Measurements from ENCODE around the gene MYRFL.

Gene MYRFL

DNA sequence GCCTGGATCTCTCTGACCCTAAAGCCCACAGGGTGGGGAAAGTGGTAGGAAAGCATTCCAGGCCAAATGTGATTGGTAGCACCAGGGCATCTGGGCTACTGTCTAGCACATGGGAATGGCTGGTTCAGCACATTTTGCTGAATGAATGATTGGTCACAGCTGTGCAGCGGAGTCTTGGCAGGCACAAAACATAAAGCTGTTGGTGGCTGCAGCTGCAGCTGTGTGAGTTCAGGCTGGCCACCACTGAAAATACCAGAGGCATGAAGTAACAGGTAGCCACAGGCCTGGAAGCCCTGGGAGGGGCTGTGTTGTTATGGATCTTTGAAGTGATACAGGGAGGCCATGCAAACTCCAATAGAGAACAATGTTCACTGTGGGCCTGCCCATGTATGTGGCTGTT, 72.7 kb downstream of the MYRFL start:
- no peak for DNase-seq (ENCODE audit: low read depth in 3 of 3)

DNA sequence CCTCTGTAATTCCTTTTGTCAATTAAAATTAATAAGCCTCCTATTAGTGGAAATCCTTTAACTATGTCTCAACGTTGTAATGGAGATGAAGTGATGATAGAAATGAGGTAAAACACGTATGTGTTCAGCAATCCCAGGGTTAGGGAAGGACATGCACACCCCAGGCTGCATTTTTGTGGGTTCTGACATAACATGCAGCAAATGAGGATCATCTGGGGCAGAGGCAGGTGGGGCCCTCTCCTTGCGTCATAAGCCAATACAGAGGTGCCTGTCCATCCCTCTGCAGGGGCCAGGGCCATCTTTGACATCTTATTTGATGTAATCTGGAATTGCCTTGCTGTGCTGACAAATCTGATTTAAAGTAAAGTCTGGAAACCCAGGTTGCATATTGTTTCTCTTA, 73.2 kb downstream of the MYRFL start:
- DNase-seq (ENCODE audit: low read depth in 3 of 3): no peak

DNA sequence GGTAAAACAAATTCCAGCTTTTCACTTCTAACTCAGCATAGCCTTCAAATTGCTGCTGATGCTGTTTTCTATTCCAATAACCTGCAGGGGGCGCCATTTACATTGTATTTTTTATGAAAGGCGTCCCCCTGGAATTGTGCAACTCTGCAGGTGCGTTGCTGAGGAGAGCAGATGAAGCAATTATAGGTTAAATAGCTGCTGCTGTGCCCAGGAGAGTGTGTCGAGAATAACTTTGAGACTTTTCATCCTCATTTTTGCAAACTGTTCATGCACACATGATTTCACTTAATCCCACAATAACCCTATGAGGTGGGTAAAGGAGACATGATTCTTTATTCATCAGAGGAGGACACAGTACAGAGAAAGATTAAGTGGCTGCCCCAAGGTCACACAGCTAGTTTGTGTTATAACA, 75.7 kb downstream of the MYRFL start:
- peak; percentile 48 to 55 (median 48) for DNase-seq (ENCODE audit: low read depth in 3 of 3)

DNA sequence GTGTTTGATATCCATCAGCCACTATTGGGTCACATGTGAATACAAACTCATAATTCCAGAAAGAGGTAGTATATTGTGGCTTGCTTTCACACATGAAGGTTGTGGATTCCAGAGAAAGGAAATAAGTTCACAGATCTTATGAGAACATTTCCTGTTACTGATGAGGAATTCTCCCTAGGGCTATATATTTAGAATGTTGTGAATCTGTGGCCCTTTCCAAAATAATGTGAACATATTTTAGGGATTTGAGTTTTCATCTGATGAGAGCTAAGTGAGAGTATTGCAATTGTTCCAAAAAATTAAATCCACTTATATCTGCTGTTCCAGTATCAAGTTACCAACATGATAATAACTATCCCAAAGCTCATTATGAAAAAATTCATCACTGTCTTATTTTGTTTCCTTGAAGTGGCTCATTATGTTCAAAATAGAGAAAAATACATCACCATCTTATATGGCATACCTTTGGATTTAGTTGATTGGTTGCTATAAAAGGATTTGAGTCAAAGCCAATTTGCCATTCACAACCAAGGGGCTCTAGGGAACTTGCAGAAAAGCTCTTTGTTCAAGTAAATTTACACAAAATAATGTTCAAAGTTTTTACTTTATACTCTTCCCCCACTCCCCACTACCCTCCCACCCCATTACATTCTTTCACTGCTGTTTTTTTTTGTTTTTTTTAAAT, 76.3 kb downstream of the MYRFL start:
- DNase-seq (ENCODE audit: low read depth in 3 of 3): no peak

DNA sequence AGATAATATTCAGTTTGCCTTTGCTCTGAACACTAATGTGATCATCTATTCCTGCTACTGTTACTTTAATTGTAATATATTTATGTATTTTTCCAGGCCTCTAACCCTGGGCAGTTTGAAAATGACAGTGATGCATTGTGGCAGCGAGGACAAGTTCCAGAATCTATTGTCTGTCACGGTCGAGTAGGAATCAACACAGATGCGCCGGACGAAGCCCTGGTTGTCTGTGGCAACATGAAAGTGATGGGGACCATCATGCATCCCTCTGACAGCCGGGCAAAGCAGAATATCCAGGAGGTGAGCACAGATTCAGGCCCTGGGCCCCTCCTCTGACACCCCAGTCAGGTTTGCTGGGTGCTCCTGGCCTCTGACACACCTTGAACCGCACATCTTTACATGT, 78.5 kb downstream of the MYRFL start:
- DNase-seq (ENCODE audit: low read depth in 3 of 3): no peak

DNA sequence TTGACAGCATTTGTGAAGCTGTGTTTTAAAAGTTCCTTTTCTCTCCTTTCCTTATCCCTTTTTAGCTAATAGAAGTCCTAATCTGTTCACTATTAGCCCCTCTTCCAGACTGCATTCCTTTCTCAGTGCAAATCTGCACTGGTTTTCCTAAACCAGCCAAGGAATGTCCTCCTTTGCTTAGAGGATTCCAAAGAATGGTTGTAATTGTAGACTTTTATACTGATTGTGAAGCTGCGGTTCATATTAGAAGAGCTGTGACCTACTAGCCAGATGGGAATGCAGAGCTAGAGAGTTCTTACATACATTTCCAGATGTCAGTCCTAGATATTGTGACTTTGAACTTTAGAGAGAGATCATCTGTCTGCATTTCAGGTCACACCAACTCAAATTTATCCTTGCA, 79.8 kb downstream of the MYRFL start:
- DNase-seq (ENCODE audit: low read depth in 3 of 3): no peak

DNA sequence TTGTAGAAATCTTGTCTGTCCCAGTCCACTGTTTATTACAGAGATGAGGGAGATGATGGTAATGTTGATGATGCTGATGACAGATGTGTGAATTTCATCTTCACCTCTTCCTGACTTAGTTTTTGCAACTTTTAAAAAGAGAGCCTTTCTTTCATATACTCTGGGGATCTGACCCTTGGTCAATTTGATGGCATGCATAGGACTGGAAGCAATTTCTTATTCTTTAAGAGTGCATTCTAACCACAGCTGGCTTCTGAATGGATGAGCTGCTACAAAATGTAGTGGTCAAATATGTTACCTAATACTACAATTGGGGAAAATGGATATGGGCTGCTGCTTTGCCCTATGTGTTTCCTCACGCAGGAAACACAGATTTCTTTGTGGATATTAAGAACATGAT, 80.8 kb downstream of the MYRFL start:
- DNase-seq (ENCODE audit: low read depth in 3 of 3): no peak

DNA sequence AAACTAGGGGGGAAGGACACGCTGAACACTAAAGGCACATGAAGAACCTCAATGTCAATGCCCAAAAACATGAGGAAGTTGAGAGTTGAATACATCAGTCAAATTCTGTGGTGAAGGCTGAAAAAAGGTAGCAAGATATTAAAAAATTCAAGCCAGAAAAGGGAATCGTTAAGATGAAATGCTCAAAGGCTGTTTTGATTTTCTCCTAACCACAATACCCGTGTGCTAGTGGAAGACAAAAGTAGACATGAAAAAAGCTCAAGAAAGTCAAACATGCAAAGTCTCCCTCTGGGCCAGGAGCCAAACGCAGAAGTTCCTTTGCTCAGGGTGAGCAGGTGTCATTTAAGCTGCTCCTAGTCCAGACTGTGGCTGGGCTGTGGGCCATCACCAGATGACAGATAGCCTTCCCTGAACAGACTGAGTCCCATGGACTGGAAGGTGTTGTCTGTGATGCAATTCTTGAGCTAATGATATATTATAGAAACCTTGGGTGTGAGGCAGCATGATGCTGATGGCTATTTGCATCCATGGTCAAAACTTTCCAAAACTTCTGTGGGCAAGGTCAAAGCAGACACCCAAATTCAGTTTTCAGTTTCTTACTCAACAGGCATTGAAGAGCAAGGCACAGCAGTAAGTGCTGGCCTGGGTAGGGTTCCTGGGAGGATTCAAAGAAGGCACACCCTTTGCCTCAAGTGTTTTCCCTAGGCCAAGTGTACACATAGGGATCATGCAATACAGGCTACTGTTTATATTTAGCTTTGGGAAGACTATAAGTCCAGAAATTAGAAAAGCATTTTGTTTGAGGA, 81.6 kb downstream of the MYRFL start:
- no peak for DNase-seq (ENCODE audit: low read depth in 3 of 3)

DNA sequence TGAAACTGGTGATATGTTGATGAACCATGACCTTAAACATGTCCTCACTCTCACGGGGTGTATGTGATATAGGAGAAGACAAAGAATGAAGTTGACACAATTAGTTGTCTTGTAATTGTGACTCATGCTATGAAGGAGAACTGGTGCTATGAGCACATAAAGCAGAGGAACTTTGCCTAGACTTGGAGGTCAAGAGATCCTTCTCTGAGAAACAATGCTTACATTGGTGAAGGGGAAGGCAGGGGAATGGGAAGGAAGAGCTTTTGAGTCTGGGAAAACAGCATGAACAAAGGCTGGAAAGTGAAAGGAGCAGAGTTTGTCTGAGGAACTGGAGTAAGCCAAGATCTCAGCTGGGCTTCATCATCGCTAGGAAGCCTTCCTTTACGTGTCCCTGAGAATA, 83.2 kb downstream of the MYRFL start:
- no peak for DNase-seq (ENCODE audit: low read depth in 3 of 3)

DNA sequence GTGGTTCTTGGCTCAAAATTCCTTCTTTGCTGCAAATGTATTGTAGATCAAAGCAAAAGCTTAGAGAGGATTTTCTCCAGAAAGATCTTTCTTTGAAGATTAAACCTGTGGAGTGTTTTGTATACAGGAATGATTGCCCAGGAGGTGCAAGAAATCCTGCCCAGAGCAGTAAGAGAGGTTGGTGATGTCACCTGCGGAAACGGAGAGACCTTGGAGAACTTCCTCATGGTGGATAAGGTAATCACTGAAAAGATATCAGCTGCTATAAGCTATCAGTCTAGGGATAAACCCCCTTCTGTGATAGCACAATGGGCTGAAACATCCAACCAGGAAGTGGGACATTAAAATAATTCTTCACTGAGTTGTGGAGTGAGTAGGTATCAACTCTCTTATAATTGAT, 85.7 kb downstream of the MYRFL start:
- DNase-seq (ENCODE audit: low read depth in 3 of 3): no peak

DNA sequence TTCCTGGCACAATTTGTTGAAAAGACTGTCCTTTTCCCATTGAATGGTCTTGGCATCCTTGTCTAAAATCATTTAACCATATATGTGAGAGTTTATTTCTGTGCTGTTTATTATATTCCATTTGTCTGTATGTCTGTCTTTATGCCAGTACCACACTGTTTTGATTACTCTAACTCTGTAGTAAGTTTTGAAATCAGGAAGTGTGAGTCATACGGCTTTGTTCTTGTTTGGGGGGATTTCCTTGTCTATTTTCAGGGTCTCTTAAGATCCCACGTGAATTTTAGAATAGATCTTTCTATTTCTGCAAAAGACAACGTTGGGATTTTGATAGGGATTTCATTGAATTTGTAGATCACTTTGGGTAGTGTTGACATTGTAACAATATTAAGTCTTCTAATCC, 88.5 kb downstream of the MYRFL start:
- DNase-seq (ENCODE audit: low read depth in 3 of 3): no peak

DNA sequence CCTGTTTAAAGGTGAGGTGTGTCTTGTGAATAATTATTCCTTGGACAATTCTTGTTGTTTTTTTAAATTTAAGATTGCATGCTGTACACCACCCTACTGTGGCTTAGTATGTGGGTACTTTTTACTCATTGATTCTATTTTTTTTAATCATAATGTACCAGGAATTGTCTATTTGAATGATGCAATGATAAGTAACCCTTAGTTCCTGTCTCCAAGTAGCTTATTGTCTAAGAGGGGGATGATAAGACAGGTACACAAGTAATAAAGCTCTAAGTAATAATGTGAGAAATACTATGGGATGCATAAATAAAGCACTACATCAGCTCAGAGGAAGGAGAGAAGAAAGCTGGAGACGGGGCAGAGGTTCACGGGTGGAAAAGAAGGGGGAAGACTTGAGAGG, 90.9 kb downstream of the MYRFL start:
- DNase-seq (ENCODE audit: low read depth in 3 of 3): no peak

DNA sequence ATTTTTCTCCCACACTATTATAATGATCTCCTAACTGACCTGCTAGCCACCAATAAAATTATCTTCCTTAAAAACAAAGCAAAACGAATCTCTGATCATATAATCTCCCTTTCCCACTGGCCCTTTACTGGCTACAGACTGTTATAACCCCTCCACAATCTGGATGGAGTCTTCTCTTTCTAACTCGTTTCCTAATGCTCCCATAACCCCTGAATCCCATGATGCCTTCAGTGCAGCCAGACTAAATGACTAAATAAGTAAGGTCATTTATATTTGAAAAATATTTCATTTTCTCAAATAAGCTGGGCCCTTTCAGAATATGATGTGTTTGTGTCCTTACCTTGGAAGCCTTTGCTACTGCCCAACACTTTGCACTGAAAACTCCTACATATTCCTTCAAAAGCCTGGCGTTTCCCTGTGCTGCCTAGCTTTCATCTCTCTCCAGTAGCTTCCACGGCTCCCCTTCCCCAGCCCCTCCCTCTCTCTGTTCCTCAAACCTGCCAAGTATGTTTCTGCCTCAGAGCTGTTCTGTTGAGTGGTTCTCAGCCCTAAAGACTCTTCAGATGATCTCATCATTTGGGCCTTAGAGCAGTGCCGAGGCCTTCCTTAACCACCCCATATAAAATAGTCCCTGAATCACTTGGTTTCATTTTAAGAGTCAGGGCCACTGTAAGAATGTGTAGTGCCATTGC, 91.7 kb downstream of the MYRFL start:
- DNase-seq (ENCODE audit: low read depth in 3 of 3): no peak

DNA sequence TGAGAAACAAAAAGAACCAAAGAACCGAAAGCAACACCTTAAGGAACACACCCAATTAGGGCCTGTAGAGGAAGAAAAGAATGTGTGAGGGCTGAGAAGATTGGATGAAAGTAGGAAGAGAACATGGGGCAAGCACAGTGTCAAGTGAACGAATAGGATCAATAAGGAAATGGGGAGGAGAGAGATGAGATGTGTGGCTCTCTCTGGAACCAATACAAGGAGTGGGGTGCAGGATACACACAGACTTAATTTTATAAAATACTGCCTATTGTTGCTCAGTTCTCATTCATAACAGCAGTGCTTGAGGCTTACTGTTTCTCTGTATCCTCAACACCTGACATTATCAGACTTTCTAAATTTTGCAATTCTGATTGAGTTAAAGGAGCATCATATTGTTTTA, 93.3 kb downstream of the MYRFL start:
- DNase-seq (ENCODE audit: low read depth in 3 of 3): no peak

DNA sequence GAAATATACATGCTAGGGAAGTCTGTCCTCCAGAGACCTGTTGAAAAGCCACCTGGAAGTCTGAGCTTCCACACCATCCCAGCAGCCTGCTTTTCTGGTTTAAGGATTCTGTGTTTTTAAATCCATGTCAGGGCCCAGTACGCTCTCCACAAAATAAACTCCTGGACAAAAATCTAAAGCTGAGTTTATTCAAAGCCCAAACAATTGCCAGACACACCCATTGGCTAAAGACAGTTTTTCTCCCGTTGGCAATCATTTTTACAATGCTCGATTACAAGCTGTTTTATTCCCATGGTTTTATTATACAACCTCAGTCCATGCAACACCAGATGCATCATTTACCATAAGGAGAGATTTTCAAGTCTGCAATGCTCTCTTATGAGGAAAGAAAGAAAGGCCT, 94.5 kb downstream of the MYRFL start:
- no peak for DNase-seq (ENCODE audit: low read depth in 3 of 3)

DNA sequence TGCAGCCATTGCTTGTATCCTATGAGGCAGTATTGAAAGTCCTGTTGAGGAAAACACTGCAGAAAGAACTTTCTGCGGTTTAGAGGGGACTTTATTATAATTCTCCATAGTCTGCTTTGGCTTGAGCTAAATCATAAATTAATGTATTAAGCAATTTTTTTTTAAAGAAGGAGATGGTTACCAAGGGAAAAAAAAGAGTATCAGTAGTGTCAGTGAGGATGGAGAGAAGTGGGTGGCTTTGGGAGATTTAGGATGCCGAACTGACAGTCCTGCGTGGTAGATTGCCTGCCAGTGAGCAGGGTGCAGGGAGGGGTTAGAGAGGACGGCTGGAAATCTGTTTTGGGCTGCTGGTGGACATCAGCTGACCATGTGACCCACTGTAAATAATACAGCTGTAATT, 96.8 kb downstream of the MYRFL start:
- DNase-seq (ENCODE audit: low read depth in 3 of 3): no peak

DNA sequence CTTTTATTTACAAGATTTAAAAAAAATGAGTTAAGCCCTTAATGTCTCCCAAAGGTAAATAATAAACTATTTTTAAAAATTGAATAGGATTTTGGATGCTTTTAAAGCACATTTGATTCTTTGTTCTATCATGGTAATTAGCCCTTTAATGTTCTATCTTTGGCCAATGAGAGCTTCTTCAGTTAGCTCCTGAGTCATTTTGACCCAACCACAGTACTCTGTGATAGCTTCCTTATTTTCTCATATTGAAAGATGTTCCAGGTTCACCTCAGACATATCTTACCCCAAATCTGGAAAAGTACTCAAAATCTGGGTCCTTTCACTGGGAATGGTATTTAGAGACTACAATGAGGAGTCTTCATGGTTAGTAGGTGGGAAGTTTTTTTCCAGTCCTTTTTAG, 98.0 kb downstream of the MYRFL start:
- no peak for DNase-seq (ENCODE audit: low read depth in 3 of 3)

DNA sequence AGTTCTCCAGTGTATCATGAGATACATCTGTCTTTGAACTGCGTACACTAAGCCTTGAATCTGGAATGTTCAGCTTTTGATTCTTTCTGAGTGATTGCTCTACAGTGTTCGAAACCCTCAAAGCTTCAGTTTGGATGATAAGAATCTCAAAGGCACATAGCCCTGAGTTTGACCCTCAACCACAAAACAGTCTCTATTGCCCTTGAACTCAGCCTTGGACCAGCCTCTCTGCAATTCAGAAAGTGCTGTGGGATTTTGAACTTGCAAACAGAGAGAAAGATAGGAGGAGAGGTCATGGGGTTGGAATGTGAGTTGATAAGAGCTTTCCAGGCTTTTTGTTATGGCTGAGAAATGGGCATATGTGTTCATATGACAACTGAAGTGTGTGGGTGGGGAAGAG, 100.3 kb downstream of the MYRFL start:
- no peak for DNase-seq (ENCODE audit: low read depth in 3 of 3)

DNA sequence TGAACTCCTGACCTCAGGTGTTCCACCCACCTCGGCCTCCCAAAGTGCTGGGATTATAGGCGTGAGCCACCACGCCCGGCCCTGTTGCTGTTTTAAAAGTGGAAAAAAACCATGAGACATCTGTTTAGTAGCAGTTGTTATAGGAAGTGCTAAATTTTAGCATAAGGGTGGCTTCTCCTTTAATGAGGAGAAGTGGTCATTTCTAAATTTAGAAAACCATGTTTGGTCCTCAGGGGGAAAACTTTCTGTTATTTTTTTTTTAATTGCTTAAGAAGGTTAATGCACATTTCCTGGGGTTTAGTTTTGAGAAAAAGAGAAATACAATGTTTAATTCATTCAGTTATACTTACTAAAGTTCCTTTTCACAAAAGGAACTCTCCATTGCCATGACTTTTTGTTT, 102.1 kb downstream of the MYRFL start:
- no peak for DNase-seq (ENCODE audit: low read depth in 3 of 3)

DNA sequence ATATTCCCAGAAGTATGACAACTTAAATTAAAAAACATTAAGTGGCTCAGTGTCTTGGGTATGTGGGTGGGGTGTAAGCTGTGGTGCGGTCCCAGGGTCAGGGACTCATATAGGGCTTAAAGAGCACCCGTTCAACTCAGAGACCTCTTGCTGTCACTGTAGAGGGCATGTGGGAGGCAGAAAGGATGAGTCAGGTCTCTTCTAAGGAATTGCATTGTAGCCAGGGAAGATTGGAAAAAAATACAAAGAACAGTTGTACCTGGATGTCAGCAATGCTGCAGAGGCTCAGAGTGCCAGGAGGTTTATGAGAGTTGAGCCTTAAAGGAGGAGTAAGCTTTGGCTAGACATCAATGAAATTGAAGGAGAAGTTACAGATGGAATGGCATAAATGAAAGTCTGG, 104.1 kb downstream of the MYRFL start:
- DNase-seq (ENCODE audit: low read depth in 3 of 3): no peak

DNA sequence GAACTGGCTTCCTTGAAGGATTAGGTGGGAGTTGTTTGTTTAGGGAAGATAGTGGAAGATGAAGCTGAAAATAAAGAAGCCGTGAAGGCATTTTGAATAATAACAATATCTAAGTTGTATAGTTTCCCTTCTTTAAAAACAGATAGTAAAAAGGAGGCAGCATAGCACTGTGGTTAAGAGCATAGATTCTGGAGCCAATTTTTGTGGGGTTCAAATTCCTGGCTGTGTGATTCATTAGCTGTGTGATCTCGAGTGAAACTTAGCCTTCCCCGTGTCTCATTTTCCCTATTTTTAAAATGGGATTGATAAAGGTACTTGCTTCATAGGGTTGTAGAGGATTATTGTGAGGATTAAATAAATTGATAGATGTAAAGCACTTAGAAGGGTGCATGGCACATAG, 104.5 kb downstream of the MYRFL start:
- DNase-seq (ENCODE audit: low read depth in 3 of 3): no peak

DNA sequence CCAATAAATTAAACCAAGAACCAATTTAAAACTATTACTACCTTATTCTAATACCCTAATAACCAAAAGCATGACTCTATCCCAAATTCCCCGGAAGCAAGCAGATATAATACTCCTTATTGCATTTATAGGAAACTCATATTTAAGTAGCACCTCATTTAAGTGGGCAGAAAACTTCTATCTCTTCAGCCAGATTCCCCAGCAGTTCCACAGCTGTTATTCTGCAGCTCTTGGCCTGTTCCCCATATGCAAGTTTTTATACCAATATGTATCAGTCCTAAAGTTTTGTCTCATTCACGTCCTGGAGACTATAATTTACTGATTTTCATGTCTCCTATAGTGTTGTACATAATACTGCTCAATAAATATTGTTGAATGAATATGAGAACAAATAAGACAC, 106.5 kb downstream of the MYRFL start:
- no peak for DNase-seq (ENCODE audit: low read depth in 3 of 3)

DNA sequence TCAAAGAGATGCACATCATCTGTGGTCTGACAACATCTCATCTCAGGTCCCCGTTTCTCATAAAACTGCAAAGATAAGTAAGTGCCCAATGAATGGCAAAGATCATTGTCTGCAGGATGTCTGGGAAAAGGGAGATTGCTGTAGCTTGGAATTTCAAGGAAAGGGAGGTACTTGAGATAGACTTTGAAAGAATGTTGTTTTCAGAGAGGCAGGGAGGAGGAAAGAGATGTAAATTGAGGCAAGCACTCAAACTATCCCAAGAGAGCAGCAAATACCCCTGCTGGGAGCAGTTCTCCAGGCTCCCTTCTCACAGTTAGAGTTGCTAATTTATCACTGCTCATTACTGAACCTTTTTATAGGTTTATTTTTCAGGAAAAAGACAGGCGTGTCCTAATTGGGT, 107.1 kb downstream of the MYRFL start:
- DNase-seq (ENCODE audit: low read depth in 3 of 3): no peak

All from stimulated activated CD4-positive, alpha-beta T cell treated with anti-CD3 and anti-CD28 coated beads, TNF-alpha, amount 100 ng/mL, for 24 hours (primary cell).